Gastrocnemius medialis (tissue), 4 donors: ENCODE measurements around the gene ITCH.

ENCODE experiments used
- CTCF ChIP-seq, 5 experiments: fragments of 450-650 bp in 3 of 5; fragments of 200-600 bp in 2 of 5; sonication (generic) in 2 of 5; IDR thresholded peaks in 4 of 5; conservative IDR thresholded peaks in 1 of 5; 1 replicate in 4 of 5; 2 replicates in 1 of 5; pipeline ENCODE4 v1.5.1; 2016 to 2019; ENCODE audit warnings: antibody characterized with exemption in 5 of 5, mild to moderate bottlenecking in 3 of 5, moderate library complexity in 3 of 5
- POLR2A ChIP-seq, 2 donors: fragments of 450-650 bp; IDR thresholded peaks; one replicate each; pipeline ENCODE4 v1.6.1; 2017; ENCODE audit warnings: antibody characterized with exemption in 2 of 2, mild to moderate bottlenecking in 2 of 2, moderate library complexity in 2 of 2

GRCh38 chr20:34343458-34344211 lies 19.4 kb upstream of the ITCH start:
- TF ChIP-seq CTCF (IDR thresholded peaks at IDR 0.05 in 4 of 5, conservative IDR thresholded peaks at IDR 0.05 in 1 of 5) (no peak), POLR2A (IDR thresholded peaks at IDR 0.05) (no peak)
